Heart right ventricle (tissue), 16 donors: ENCODE data around the gene SVIL. TPM values are rescaled to one million over a fixed set of nuclear protein-coding genes. Genes with fewer than 3 reads are reported as not detected.
A peak's percentile ranks its signal among the peaks of the same experiment; 100 is the strongest.

Source experiments
- ATAC-seq, 8 donors: fragments of 200-7000 bp; cut with Tn5 transposase; one replicate each; pipeline ENCODE4 v1.9.1; 2020; ENCODE audit warnings: mild to moderate bottlenecking in 8 of 8, moderate library complexity in 8 of 8, moderate number of reproducible peaks in 1 of 8
- DNase-seq, 2 donors: peaks; one replicate each; pipeline ENCODE4 v3.0.0-alpha.2; 2020
- H3K27ac ChIP-seq, 10 donors: fragments of 200-600 bp; sonication (generic) in 2 of 10; one replicate each; pipeline versions ENCODE4 v1.5.0 to v1.8.0; 2020 to 2022; ENCODE audit warnings: mild to moderate bottlenecking in 3 of 10
- H3K27me3 ChIP-seq, 7 donors: fragments of 200-600 bp; one replicate each; pipeline ENCODE4 v1.8.0; 2021 to 2022; ENCODE audit warnings: mild to moderate bottlenecking in 2 of 7
- H3K36me3 ChIP-seq, 9 donors: fragments of 200-600 bp; sonication (generic) in 1 of 9; one replicate each; pipeline versions ENCODE4 v1.5.0 to v1.8.0; 2020 to 2022; ENCODE audit warnings: mild to moderate bottlenecking in 2 of 9
- H3K4me1 ChIP-seq, 9 donors: fragments of 200-600 bp; sonication (generic) in 1 of 9; one replicate each; pipeline versions ENCODE4 v1.5.0 to v1.8.0; 2020 to 2022; ENCODE audit warnings: mild to moderate bottlenecking in 4 of 9
- H3K4me3 ChIP-seq, 10 donors: fragments of 200-600 bp; sonication (generic) in 2 of 10; one replicate each; pipeline versions ENCODE4 v1.5.0 to v1.8.0; 2020 to 2022; ENCODE audit warnings: mild to moderate bottlenecking in 7 of 10, moderate library complexity in 2 of 10
- H3K9me3 ChIP-seq, 11 donors: fragments of 200-600 bp in 10 of 11; sonication (generic) in 2 of 11; one replicate each; pipeline versions ENCODE4 v1.5.0 to v1.8.0; 2013 to 2022; ENCODE audit warnings: mild to moderate bottlenecking in 2 of 11, control low read depth in 1 of 11, moderate library complexity in 1 of 11
- CTCF ChIP-seq, 9 donors: fragments of 200-600 bp; sonication (generic) in 2 of 9; IDR thresholded peaks; one replicate each; pipeline versions ENCODE4 v1.5.0 to v1.8.0; 2021 to 2022; ENCODE audit warnings: antibody characterized with exemption in 9 of 9, mild to moderate bottlenecking in 5 of 9, moderate library complexity in 1 of 9
- WGBS, 2 donors: extraction: QIAGEN DNeasy Blood & Tissue Kit; methylation state at CpG; one replicate each; pipeline ENCODE4 v1.1.7; 2013; ENCODE audit warnings: inconsistent platforms in 1 of 2; 5-methylcytosine and 5-hydroxymethylcytosine counted together
- intact Hi-C, 10 donors: fragments of 100-400 bp; cut with DNase I; formaldehyde crosslinking; loops; one replicate each; pipeline versions ENCODE4 v1.11.1 to v1.14.2; 2022
- polyA plus RNA-seq, 2 donors: library from polyadenylated mRNA; stranded (reverse); fragments of 200-250 nt; gene quantifications; one replicate each; pipeline ENCODE4 v1.2.3, GENCODE V29; 2013
- total RNA-seq, 10 donors: library from RNA; stranded (reverse); fragmentation: NEBNext Ultra II Directional in 3 of 10; extraction: Animal tissue kit (Norgen Biotek cat#: 25700) in 3 of 10; gene quantifications; one replicate each; pipeline versions ENCODE4 v1.2.1 to v1.2.4, GENCODE V29; 2021 to 2023
- donor health status: Arrhythmogenic right ventricular cardiomyopathy.
- donor health status: ischemic (EF 13 %, LVEDD 7.1; RV severe dilation, severe dysfunction).
- donor health status: healthy with polysubstance abuse.
- donor health status: DM: no; HTN: yes; CAD: no.
- donor health status: DM: no; HTN: no; CAD: no.
- donor health status: ischemic (EF 25% LVEDD 6.9; RV normal size, moderate dysfunction).
- donor health status: ischemic (EF 25% LVEDD 5.7; RV mildly dilated, moderate dysfunction).
- donor health status: healthy.
- donor health status: DM: yes; HTN: yes; CAD: no.
- donor health status: Ischemic cardiomyopathy.
- donor health status: ischemic (EF 35%, LVEDD 5.7; RV mildly dilated, moderate dysfunction).
- donor health status: nonischemic (EF 11% LVEDD 7.7; RV severe dilation, severe dysfunction).
- donor health status: DM: yes; HTN: yes; CAD: no.
- donor health status: PGD.
- donor health status: ischemic (EF 29% LVEDD 5.4; RV normal size, mild dysfunction).
- donor health status: nonischemic (EF 23%, LVEDD 6.1; RV moderate dilation, normal function).

The SVIL gene
- total and polyA plus RNA-seq, 12 donors = 38.6 to 655 (median 450) TPM

GRCh38 chr10:29533696-29534285 lies 101.0 kb downstream of the SVIL start:
- intact Hi-C loops = loop anchor here in 4 of 10 donors (10.0 kb wide), 2 partner anchors 51 to 201 kb away; no protein-coding TSS in a partner anchor
- Histone ChIP-seq H3K27me3 (no peaks in the 10 kb centered on the region), H3K9me3 (no peaks in the 10 kb centered on the region), H3K27ac (peak overlapping the region in 4 of 10 donors; percentile 78 to 85 (median 84)), H3K36me3 (peaks cover 0 to 63% (median 19%) of the 10 kb centered on the region in 9 donors), H3K4me3 (no peak overlapping the region), H3K4me1 (peaks cover 6 to 47% (median 31%) of the 10 kb centered on the region in 9 donors)
- TF ChIP-seq CTCF (IDR thresholded peaks at IDR 0.05) = no peak
- WGBS, 2 donors = 66 to 68% methylated on average over 7 of the region's 7 CpGs
- DNase-seq (no peak), ATAC-seq (no peak)

GRCh38 chr10:29533046-29533445 lies 101.7 kb downstream of the SVIL start:
- H3K36me3 ChIP-seq = peaks cover 0 to 64% (median 27%) of the 10 kb centered on the region in 9 donors
- 89 to 94% methylated on average over 14 of the region's 14 CpGs for WGBS, 2 donors
- peaks cover 6 to 43% (median 27%) of the 10 kb centered on the region in 9 donors for H3K4me1 ChIP-seq
- intact Hi-C loops = loop anchor here in 4 of 10 donors (10.0 kb wide), 2 partner anchors 52 to 202 kb away; no protein-coding TSS in a partner anchor
- no peak for DNase-seq
- ATAC-seq = no peak
- TF ChIP-seq CTCF (IDR thresholded peaks at IDR 0.05) = no peak
- H3K27ac ChIP-seq = peak overlapping the region in 2 of 10 donors; percentile 3 to 85
- H3K27me3 ChIP-seq = no peaks in the 10 kb centered on the region
- H3K4me3 ChIP-seq = no peak overlapping the region
- no peaks in the 10 kb centered on the region for H3K9me3 ChIP-seq

DNA sequence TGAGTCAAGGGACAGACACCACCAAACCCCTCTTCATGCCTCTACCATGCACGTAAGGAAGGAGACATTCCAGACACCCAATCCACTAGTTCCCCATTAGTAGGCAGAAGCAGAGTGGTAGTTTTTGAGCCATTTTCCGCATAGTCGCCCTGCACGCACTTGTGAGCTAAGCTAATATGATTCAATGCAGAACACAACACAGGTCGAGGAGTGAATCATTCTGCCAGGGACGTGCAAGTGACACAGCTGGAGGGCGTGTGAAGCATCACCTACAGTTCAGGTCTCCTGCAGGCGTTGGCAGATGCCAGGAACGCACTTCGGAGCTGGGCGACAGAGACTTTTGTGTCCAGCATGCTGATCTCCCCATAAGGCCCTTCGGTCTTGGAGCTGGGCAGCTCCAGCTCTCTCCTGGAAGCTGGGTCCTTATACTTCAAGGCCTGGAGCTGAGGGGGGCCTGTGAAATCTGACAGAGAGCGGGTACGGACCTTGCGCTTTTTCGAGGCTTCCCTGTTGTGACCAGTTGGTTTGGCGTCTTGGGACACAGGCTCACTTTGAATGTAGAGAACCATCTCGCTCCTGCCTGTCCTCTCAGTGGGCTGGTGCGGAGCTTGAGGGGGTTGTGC lies 102.4 kb downstream of the SVIL start:
- Histone ChIP-seq H3K27ac (peak overlapping the region in 1 of 10 donors; percentile 85), H3K27me3 (no peaks in the 10 kb centered on the region), H3K9me3 (no peaks in the 10 kb centered on the region), H3K4me3 (no peak overlapping the region), H3K36me3 (peaks cover 0 to 70% (median 30%) of the 10 kb centered on the region in 9 donors), H3K4me1 (peaks cover 5 to 37% (median 26%) of the 10 kb centered on the region in 9 donors)
- intact Hi-C loops = loop anchor here in 4 of 10 donors (10.0 kb wide), 2 partner anchors 52 to 202 kb away; no protein-coding TSS in a partner anchor
- TF ChIP-seq CTCF (IDR thresholded peaks at IDR 0.05) = no peak
- ATAC-seq (no peak), DNase-seq (no peak)
- WGBS, 2 donors = 90 to 92% methylated on average over 19 of the region's 19 CpGs

DNA sequence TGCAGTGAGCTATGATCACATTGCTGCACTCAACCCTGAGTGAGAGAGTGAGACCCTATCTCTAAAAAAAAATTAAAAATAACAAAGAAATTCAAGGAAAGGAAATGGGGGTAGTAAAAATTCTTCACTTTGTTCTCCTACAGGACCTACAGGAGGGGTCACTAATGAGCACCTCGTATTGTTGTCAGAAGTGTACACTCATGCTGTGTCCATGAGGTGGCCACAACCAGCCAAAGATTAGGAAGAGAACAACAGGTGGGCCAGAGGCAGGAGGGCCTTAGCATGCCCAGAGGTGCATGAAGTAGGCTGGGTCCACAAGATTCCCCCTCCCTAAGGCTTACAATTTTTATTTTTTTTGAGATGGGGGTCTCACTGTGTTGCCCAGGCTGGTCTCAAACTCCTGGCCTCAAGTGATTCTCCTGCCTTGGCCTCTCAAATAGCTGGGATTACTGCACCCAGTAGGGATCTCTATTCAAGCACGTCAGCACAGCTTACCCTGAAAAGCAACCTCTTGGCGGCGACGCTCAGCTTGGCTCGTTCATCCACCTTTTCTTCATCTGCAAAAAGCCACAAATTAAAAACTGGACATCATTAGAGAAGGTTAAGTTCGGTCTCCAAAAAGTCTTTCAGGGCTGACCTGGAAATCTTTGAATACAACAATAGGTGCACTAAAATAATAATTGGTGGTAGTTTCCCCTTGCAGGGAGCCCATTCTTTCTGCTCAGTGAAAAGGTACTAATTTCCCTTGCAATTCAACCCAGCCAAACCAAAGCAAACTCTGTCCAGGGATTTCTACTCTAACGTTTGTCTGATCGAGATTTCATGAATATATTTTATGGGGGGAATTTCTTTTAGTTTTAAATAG lies 104.4 kb downstream of the SVIL start:
- H3K36me3 ChIP-seq = peaks cover 0 to 91% (median 30%) of the 10 kb centered on the region in 9 donors
- intact Hi-C loops = loop anchor here in 4 of 10 donors (10.0 kb wide), 2 partner anchors 54 to 204 kb away; no protein-coding TSS in a partner anchor
- DNase-seq (no peak), ATAC-seq (no peak)
- peak overlapping the region in 1 of 10 donors; percentile 0 for H3K27ac ChIP-seq
- H3K9me3 ChIP-seq = no peaks in the 10 kb centered on the region
- 82 to 84% methylated on average over 9 of the region's 9 CpGs for WGBS, 2 donors
- no peaks in the 10 kb centered on the region for H3K27me3 ChIP-seq
- no peak for TF ChIP-seq CTCF (IDR thresholded peaks at IDR 0.05)
- no peak overlapping the region for H3K4me3 ChIP-seq
- peaks cover 0 to 37% (median 9%) of the 10 kb centered on the region in 9 donors for H3K4me1 ChIP-seq
